ENCODE data around the gene TCL1B.

Gene TCL1B

GRCh38 chr14:95666450-95666849 is 19.8 kb upstream of the TCL1B start:
- DNase-seq (ENCODE audit: low read depth in 1 of 2, low spot score in 1 of 2): no peak

DNA sequence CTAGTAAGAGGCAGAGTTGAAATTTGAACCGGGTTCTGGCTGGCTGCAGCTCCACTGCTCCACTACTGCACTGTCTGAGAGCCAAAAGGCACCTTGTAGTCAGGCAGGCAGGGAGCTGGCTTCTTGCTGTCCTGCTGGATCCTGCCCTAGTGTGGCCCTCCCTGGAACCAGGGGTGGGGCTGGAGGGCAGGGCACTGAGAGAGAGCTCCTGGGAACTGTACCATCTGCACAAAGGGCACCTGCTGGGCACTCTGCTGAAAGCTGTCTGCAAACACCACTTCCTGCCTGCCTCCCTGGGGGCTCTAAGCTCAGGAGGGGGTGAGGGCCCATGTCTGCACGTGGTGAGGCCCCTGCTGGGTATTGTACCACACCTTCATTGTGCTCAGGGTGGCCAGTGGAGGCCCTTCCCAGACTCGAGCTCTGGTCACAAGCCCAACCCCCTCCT is 19.0 kb upstream of the TCL1B start:
- no peak for DNase-seq (ENCODE audit: low read depth in 1 of 2, low spot score in 1 of 2)

GRCh38 chr14:95668235-95668772 is 17.9 kb upstream of the TCL1B start:
- no peak for DNase-seq (ENCODE audit: low read depth in 1 of 2, low spot score in 1 of 2)

GRCh38 chr14:95674613-95675012 is 11.6 kb upstream of the TCL1B start:
- DNase-seq (ENCODE audit: low read depth in 1 of 2, low spot score in 1 of 2): no peak

DNA sequence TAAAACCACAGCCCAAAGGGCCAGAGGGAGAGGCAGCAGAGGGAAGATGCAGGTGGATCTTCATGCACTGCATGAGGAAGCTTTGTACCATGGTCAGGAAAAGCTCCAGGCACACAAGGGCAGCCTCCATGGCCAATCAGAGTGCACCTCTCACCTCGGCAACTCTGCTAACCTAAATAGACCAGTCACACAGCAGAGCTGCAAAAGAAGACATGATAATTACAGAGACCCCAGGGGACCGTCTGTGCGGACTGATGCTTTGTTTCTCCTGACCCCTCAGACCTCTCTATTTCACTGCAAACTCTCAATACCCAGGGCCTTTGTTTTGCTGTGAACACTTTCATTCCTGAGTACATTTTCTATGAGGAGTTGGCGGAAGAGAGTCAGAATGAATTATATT is 10.7 kb upstream of the TCL1B start:
- no peak for DNase-seq (ENCODE audit: low read depth in 1 of 2, low spot score in 1 of 2)

- DNase-seq (ENCODE audit: low read depth in 1 of 2, low spot score in 1 of 2): no peak
Measured at GRCh38 chr14:95677179-95677835, 8.9 kb upstream of the TCL1B start.

- no peak for DNase-seq (ENCODE audit: low read depth in 1 of 2, low spot score in 1 of 2)
Measured at GRCh38 chr14:95679148-95679815, 6.9 kb upstream of the TCL1B start.

DNA sequence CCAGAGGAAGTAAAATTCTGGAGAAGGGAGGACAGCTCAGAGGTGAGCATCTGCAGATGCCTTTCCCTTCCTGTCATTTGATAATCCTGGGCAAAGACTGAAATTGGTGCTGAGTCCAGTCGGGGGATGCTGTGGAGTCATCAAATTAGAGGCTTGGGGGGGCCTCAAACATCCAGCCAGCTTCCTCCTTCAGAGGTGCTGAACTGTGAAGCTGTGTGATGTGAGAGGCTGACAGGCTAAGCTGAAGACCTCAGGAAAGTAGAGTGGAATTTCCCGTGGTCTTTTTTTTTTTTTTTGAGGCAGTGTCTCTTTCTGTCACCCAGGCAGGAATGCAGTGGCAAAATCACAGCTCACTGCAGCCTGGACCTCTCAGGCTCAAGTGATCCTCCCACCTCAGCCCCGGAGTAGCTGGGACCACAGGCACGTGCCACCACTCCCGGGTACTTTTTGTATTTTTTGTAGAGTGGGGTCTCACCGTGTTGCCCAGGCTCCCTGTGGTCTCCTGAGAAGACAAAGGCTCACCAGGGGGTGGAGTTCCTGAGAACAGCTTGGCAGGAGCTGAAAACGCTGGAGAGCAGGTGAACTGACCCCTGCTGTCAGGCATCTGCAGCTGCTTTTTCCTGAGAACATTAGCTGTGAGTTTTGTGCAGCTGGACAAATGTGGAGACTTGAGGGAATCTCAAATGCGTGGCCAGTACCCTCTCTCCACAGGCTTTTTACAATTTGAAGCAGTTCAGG is 6.1 kb upstream of the TCL1B start:
- DNase-seq (ENCODE audit: low read depth in 1 of 2, low spot score in 1 of 2): no peak

GRCh38 chr14:95681153-95681552 is 5.1 kb upstream of the TCL1B start:
- DNase-seq (ENCODE audit: low read depth in 1 of 2, low spot score in 1 of 2): no peak

DNA sequence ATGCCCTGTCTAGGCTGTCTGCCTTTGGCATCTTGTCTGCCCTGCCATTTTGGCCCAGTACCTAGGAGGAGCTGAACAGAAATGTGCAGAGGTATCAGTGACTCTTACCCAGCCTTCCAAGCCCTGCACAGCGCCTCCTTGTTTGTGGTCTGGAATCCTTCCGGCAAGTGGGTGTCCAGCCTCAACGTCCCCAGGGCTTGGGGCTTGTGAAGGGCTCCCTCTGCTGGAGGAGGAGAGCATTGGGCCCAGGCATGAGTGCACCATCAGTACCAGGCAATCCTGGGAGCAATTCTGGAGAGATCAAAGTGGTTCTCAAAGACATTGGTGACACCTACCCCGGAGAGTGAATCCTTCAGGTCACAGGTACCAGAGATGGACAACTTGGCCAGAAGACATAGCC is 2.4 kb upstream of the TCL1B start:
- DNase-seq (ENCODE audit: low read depth in 1 of 2, low spot score in 1 of 2): no peak

- DNase-seq (ENCODE audit: low read depth in 1 of 2, low spot score in 1 of 2): no peak
Measured at GRCh38 chr14:95686935-95687334, 709 bp downstream of the TCL1B start.

- DNase-seq (ENCODE audit: low read depth in 1 of 2, low spot score in 1 of 2): no peak
Measured at GRCh38 chr14:95689441-95689840, 3.2 kb downstream of the TCL1B start.

- no peak for DNase-seq (ENCODE audit: low read depth in 1 of 2, low spot score in 1 of 2)
Measured at GRCh38 chr14:95690815-95691214, 4.6 kb downstream of the TCL1B start.

GRCh38 chr14:95691591-95691990 is 5.4 kb downstream of the TCL1B start:
- DNase-seq (ENCODE audit: low read depth in 1 of 2, low spot score in 1 of 2): no peak

- DNase-seq (ENCODE audit: low read depth in 1 of 2, low spot score in 1 of 2): no peak
Measured at GRCh38 chr14:95692109-95692508, 5.9 kb downstream of the TCL1B start.

DNA sequence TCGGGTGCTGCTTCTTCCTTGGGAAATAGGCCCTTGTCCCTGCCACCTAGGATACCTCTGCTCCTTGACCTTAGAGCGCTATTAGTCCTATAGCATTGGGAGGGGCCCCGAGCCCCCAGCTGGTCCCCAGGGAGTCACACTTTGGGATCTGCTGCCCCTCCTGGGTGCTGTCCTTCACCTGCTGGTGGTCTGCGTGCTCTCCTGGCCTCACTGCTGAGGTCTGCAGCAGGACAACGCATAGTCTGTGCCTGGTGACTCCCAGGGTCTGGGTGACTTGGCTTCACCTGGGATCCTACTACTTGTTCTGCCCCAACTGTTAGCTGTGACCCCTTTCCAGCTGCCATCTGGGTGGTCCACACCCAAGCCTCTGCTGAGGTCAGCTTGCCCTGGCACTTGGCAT is 8.8 kb downstream of the TCL1B start:
- DNase-seq (ENCODE audit: low read depth in 1 of 2, low spot score in 1 of 2): no peak

GRCh38 chr14:95695913-95696312 is 9.7 kb downstream of the TCL1B start:
- no peak for DNase-seq (ENCODE audit: low read depth in 1 of 2, low spot score in 1 of 2)

- no peak for DNase-seq (ENCODE audit: low read depth in 1 of 2, low spot score in 1 of 2)
Measured at GRCh38 chr14:95696741-95697140, 10.5 kb downstream of the TCL1B start.

GRCh38 chr14:95697764-95698163 is 11.5 kb downstream of the TCL1B start:
- DNase-seq (ENCODE audit: low read depth in 1 of 2, low spot score in 1 of 2): no peak

GRCh38 chr14:95698287-95698686 is 12.1 kb downstream of the TCL1B start:
- no peak for DNase-seq (ENCODE audit: low read depth in 1 of 2, low spot score in 1 of 2)

- no peak for DNase-seq (ENCODE audit: low read depth in 1 of 2, low spot score in 1 of 2)
Measured at GRCh38 chr14:95699412-95699811, 13.2 kb downstream of the TCL1B start.

All from activated T-helper 1 cell treated with anti-CD3 and anti-CD28 coated beads, Interleukin-2, amount 50 U/mL, for 16 hours (primary cell).